Activated naive CD4-positive, alpha-beta T cell treated with anti-CD3 and anti-CD28 coated beads for 36 hours (primary cell): ENCODE data around the gene PNPLA6. TPM values are rescaled to one million over a fixed set of nuclear protein-coding genes. Genes with fewer than 3 reads are reported as not detected.

Source experiments
- CTCF ChIA-PET: fragments of 350-600 bp; sonication (Branson Sonifier 250); formaldehyde crosslinking; loops from one replicate; lab custom pipeline; 2021; ENCODE audit warnings: antibody characterized with exemption; lab: Charles Lee
- DNase-seq: peaks from one replicate; pipeline ENCODE4 v3.0.0-alpha.2; 2020
- H3K27ac Mint-ChIP-seq: one replicate; pipeline ENCODE4 v1.8.0; 2021; ENCODE audit warnings: mild to moderate bottlenecking, mixed read lengths
- H3K27me3 Mint-ChIP-seq: one replicate; pipeline ENCODE4 v1.8.0; 2021; ENCODE audit warnings: low read depth, mixed read lengths
- H3K36me3 Mint-ChIP-seq: one replicate; pipeline ENCODE4 v1.8.0; 2021; ENCODE audit warnings: low read depth, mixed read lengths
- H3K4me1 Mint-ChIP-seq: one replicate; pipeline ENCODE4 v1.8.0; 2021; ENCODE audit warnings: low read depth, mixed read lengths
- H3K4me3 Mint-ChIP-seq: one replicate; pipeline ENCODE4 v1.8.0; 2021; ENCODE audit warnings: mild to moderate bottlenecking, moderate library complexity, mixed read lengths
- H3K9me3 Mint-ChIP-seq: one replicate; pipeline ENCODE4 v1.8.0; 2021; ENCODE audit warnings: mixed read lengths
- intact Hi-C: fragments of 100-400 bp; cut with micrococcal nuclease; formaldehyde crosslinking; loops from one replicate; pipeline ENCODE4 v1.15.1; 2023
- total RNA-seq, 2 experiments: library from RNA; stranded (reverse); gene quantifications; one replicate each; pipeline ENCODE4 v1.2.3, GENCODE V29; 2021

PNPLA6 gene
- total RNA-seq, 2 experiments from 2014 or later = 75.5 to 81.7 TPM

DNA sequence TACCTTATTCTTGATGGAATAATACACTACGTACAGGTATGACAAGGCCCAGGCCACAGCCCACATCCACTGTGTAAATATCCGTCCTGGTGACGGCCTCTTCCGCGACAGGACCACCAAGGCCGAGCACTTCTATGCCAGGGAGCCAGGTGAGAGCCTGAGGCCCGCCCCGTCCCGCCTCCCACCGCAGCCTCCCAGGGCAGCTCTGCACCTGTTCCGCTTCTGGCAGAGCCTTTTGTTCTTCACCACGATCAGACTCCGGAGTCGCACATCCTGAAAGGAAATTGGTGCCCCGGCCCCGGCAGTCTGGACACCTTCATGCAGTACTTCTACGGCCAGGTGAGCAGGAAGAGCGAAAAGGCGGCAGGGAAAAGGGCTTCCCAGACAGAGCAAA, 30.2 kb upstream of the PNPLA6 start:
- DNase-seq = no peak
- CTCF ChIA-PET = interaction anchor here (0.7 kb wide), 1 partner anchor 1247 kb away, joined by 3 read pairs; no protein-coding TSS in a partner anchor
- H3K27me3 Mint-ChIP-seq = peaks cover 29% of the 10 kb centered on the region
- H3K36me3 Mint-ChIP-seq = no peaks in the 10 kb centered on the region
- H3K4me3 Mint-ChIP-seq = no peak overlapping the region
- H3K27ac Mint-ChIP-seq = no peak overlapping the region
- no peaks in the 10 kb centered on the region for H3K9me3 Mint-ChIP-seq
- intact Hi-C loops = no loop called here
- peaks cover 16% of the 10 kb centered on the region for H3K4me1 Mint-ChIP-seq

DNA sequence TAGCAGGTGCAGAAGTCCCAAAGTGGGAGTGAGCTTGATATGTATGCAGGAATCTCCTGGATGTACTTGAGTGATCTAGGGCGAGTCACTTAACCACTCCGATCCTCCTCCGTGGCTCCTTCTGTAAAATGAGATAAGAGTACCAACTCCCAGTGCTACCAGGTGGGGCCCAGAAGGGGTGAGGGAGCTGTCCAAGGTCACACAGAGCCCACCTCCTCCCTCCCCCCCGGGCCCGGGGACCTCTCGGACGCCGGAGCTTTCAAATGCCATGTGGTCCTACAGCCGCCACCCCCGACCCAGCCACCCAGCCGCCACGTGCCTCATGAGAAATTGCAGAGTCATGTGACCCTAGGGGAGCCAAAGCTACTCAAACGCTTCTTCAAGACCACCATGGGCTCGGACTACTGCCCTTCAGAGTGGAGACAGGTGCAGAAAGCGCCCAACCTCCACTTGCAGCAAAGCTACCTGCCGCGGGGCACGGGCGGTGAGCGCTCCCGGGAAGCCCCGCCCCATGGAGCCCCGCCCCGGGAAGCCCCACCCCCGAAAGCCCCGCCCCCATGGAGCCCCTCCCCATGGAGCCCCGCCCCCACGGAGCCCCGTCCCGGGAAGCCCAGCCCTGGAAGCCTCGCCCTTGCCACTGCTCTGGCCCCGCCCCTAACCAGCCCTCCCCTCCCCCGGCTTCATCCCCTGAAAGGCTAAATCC, 29.7 kb upstream of the PNPLA6 start:
- DNase-seq = peak; percentile 32
- peaks cover 16% of the 10 kb centered on the region for H3K4me1 Mint-ChIP-seq
- CTCF ChIA-PET = interaction anchor here (0.7 kb wide), 1 partner anchor 350 kb away, joined by 3 read pairs; no protein-coding TSS in a partner anchor
- intact Hi-C loops = no loop called here
- no peaks in the 10 kb centered on the region for H3K9me3 Mint-ChIP-seq
- H3K36me3 Mint-ChIP-seq = no peaks in the 10 kb centered on the region
- H3K27ac Mint-ChIP-seq = no peak overlapping the region
- H3K4me3 Mint-ChIP-seq = no peak overlapping the region
- H3K27me3 Mint-ChIP-seq = peaks cover 29% of the 10 kb centered on the region

DNA sequence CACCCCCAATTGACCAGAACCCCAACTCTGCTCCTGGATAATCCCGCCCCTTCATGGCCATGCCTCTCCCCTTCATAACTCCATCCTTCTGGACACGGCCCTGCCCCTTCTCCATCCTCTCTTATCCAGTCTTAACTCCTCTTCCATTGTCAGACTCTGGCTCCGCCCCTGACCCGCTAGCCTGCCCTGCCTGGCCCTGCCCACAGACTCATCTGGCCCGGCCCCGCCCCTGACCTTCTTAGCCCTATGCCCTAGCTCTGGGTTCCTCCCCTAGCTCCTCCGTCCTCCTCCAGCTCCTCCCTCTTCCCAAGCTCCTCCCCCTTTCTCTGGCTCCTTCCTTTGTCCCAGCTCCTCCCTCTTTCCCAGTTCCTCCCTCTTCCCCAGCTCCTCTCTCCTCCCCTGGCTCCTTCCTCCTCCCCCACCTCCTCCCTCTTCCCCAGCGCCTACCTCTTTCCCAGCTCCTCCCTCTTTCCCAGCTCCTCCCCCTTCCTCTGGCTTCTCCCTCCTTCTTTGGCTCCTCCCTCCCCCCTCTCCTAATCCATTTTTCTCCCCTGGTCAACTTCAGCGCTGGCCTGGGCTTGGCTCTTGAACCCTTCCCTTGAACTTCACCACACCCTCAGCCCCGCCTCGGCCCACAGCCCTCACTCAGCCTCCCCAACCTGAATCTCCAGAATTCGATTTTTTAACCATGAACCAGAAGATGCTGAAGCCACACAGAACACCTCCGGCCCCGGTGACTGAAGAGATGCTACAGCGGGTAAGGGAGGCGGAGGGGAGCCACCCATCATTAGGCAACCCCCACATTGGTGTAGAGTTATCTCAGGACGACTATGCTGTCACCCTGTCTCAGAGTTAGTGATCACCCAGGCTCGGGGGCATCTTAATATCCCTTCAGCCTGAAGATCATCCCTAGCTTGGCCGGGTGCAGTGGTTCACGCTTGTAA, 28.9 kb upstream of the PNPLA6 start:
- H3K36me3 Mint-ChIP-seq = no peaks in the 10 kb centered on the region

GRCh38 chr19:7507884-7508283, 27.6 kb upstream of the PNPLA6 start:
- H3K36me3 Mint-ChIP-seq = no peaks in the 10 kb centered on the region
- peaks cover 14% of the 10 kb centered on the region for H3K4me1 Mint-ChIP-seq
- CTCF ChIA-PET = no interaction called here
- H3K27me3 Mint-ChIP-seq = peaks cover 18% of the 10 kb centered on the region
- no peaks in the 10 kb centered on the region for H3K9me3 Mint-ChIP-seq
- no peak for DNase-seq
- H3K4me3 Mint-ChIP-seq = no peak overlapping the region
- intact Hi-C loops = no loop called here
- H3K27ac Mint-ChIP-seq = no peak overlapping the region

More for the DNA sequence above, 28.9 kb upstream of the PNPLA6 start:
- intact Hi-C loops = no loop called here
- H3K4me3 Mint-ChIP-seq = no peak overlapping the region
- CTCF ChIA-PET = interaction anchor here (0.7 kb wide), 1 partner anchor 351 kb away, joined by 3 read pairs; no protein-coding TSS in a partner anchor
- no peaks in the 10 kb centered on the region for H3K9me3 Mint-ChIP-seq
- DNase-seq = peak; percentile 56
- no peak overlapping the region for H3K27ac Mint-ChIP-seq
- H3K4me1 Mint-ChIP-seq = peaks cover 14% of the 10 kb centered on the region
- peaks cover 24% of the 10 kb centered on the region for H3K27me3 Mint-ChIP-seq

- intact Hi-C loops = no loop called here
- H3K4me3 Mint-ChIP-seq = no peak overlapping the region
Observed at GRCh38 chr19:7509625-7510024, 25.9 kb upstream of the PNPLA6 start.

DNA sequence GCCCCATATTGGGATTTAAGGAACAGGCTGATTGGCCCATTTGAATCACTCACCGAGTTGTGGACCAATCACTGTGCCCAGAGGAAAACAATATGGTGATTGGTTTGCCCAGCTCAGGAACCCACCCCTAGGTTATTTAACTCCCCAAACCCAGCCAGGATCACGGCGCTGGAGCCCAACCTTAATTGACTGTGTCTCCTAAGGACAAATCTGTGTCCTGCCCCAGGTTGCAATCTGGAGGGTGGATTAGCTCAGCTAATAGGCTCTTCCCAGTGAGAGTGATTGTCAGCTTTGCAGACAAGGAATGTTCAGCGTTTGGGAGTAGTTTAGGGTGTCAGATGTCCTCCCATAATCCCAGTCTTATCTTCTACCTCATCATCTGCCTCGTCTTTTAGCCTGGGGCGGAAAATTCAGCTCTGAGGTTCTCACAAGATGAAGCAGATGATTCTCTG, 23.1 kb upstream of the PNPLA6 start:
- Mint-ChIP-seq H3K27ac (no peak overlapping the region), H3K4me3 (no peak overlapping the region), H3K9me3 (no peaks in the 10 kb centered on the region), H3K27me3 (no peaks in the 10 kb centered on the region), H3K4me1 (peaks cover 11% of the 10 kb centered on the region), H3K36me3 (no peaks in the 10 kb centered on the region)
- CTCF ChIA-PET = no interaction called here
- no peak for DNase-seq
- intact Hi-C loops = no loop called here

More at GRCh38 chr19:7509625-7510024, 25.9 kb upstream of the PNPLA6 start:
- Mint-ChIP-seq H3K9me3 (no peaks in the 10 kb centered on the region), H3K36me3 (no peaks in the 10 kb centered on the region), H3K27me3 (peaks cover 14% of the 10 kb centered on the region), H3K4me1 (peaks cover 14% of the 10 kb centered on the region), H3K27ac (no peak overlapping the region)
- peak; percentile 41 for DNase-seq
- CTCF ChIA-PET = no interaction called here

- no peak for DNase-seq
- Mint-ChIP-seq H3K27ac (no peak overlapping the region), H3K9me3 (no peaks in the 10 kb centered on the region), H3K27me3 (no peaks in the 10 kb centered on the region), H3K4me3 (peak overlapping the region; percentile 4), H3K36me3 (no peaks in the 10 kb centered on the region), H3K4me1 (peaks cover 13% of the 10 kb centered on the region)
- intact Hi-C loops = no loop called here
- CTCF ChIA-PET = interaction anchor here (1.2 kb wide), 1 partner anchor 16 kb away, joined by 3 read pairs; a partner anchor contains a TSS
Observed at GRCh38 chr19:7513809-7514642, 21.5 kb upstream of the PNPLA6 start.

GRCh38 chr19:7515110-7515644, 20.3 kb upstream of the PNPLA6 start:
- CTCF ChIA-PET = no interaction called here
- Mint-ChIP-seq H3K36me3 (no peaks in the 10 kb centered on the region), H3K4me3 (peak overlapping the region; percentile 69), H3K27me3 (no peaks in the 10 kb centered on the region), H3K27ac (no peak overlapping the region), H3K9me3 (no peaks in the 10 kb centered on the region), H3K4me1 (peaks cover 13% of the 10 kb centered on the region)
- no peak for DNase-seq
- intact Hi-C loops = no loop called here

DNA sequence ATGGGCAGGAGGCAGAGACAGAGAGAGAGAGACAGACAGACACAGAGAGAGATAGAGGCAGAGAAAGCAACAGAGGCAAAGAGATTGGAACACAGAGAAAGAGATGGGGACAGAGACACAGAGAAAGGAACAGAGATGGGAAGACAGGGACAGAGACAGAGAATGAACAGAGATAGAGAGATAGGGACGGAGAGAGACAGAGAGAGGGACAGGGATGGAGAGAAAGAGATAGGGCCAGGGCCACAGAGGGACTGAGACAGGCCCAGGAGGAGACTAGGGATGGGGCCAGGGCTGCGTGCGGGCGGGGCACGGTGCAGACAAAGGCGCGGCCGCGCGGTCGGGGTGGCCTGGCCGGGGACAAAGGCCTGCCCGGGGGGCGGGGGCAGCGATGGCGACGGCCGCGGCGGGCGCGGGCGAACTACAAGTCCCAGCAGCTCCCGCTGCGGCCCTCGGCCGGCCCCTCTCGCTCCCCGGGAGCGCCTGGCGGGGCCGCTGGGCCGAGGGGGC, 19.8 kb upstream of the PNPLA6 start, which contains the start of gene ZNF358:
TSS of gene ZNF358 (plus strand) at position 459 of the 507 bp plus-strand sequence. CDS start 3,140 bp downstream, outside the sequence.
- CTCF ChIA-PET = no interaction called here
- peak; percentile 29 for DNase-seq
- intact Hi-C loops = no loop called here
- H3K9me3 Mint-ChIP-seq = no peaks in the 10 kb centered on the region
- H3K27me3 Mint-ChIP-seq = no peaks in the 10 kb centered on the region
- H3K4me1 Mint-ChIP-seq = peaks cover 13% of the 10 kb centered on the region
- peak within 1 kb of the TSS; percentile 69 for H3K4me3 Mint-ChIP-seq
- H3K36me3 Mint-ChIP-seq = no peaks in the 10 kb centered on the region
- no peak within 1 kb of the TSS for H3K27ac Mint-ChIP-seq

DNA sequence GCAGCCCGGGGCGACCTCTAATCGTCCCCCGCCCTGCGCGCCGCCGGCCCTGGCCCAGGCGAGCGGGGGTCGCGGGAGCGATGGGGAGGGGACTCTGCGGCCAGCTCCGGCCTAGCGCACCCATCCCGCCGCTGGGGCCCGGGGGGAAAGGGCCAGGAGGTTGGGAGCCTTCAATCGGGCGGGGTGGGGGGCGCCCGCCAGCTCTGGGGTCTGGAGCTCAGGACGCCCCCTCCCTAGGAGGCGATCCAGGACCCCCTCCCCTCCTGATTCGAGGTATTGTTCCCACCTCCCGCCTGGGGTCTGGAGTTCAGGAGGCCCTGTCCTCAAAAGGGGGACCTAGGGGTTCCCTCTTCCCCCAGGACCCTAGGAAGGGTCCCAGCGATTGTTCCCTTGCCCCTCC, 19.2 kb upstream of the PNPLA6 start:
- CTCF ChIA-PET = no interaction called here

GRCh38 chr19:7516878-7517277, 18.6 kb upstream of the PNPLA6 start:
- CTCF ChIA-PET = no interaction called here
- Mint-ChIP-seq H3K4me3 (peak overlapping the region; percentile 67), H3K27ac (no peak overlapping the region)

More for the DNA sequence above, 19.2 kb upstream of the PNPLA6 start:
- Mint-ChIP-seq H3K36me3 (no peaks in the 10 kb centered on the region), H3K27ac (no peak overlapping the region), H3K4me3 (peak overlapping the region; percentile 67), H3K4me1 (peaks cover 13% of the 10 kb centered on the region), H3K9me3 (no peaks in the 10 kb centered on the region), H3K27me3 (no peaks in the 10 kb centered on the region)
- DNase-seq = no peak
- intact Hi-C loops = no loop called here

More at GRCh38 chr19:7516878-7517277, 18.6 kb upstream of the PNPLA6 start:
- Mint-ChIP-seq H3K9me3 (no peaks in the 10 kb centered on the region), H3K36me3 (no peaks in the 10 kb centered on the region), H3K27me3 (no peaks in the 10 kb centered on the region), H3K4me1 (peaks cover 15% of the 10 kb centered on the region)
- intact Hi-C loops = no loop called here
- DNase-seq = no peak
